Activated CD8-positive, alpha-beta T cell treated with anti-CD3 and anti-CD28 coated beads, Interleukin-2, amount 10 ng/mL, durations not matched to agents 7 days and 5 days (primary cell): ENCODE data around the gene IMPA2. TPM values are rescaled to one million over a fixed set of nuclear protein-coding genes. Genes with fewer than 3 reads are reported as not detected.
"Not testable (repeated sequence)": the region's sequence is repeated elsewhere in the genome, so short reads cannot be mapped to it uniquely, and the experiment has no call there.

Experiments used
- ATAC-seq: fragments of 150-1000 bp; cut with Tn5 transposase; one replicate; pipeline ENCODE4 v1.10.0; 2021; ENCODE audit warnings: moderate library complexity
- CTCF ChIA-PET: fragments of 350-600 bp; sonication (Branson Sonifier 250); formaldehyde crosslinking; loops from one replicate; lab custom pipeline; 2021; ENCODE audit warnings: antibody characterized with exemption; lab: Charles Lee
- POLR2A ChIA-PET: fragments of 350-600 bp; sonication (Branson Sonifier 250); formaldehyde crosslinking; loops from one replicate; lab custom pipeline; 2021; ENCODE audit warnings: antibody characterized with exemption; lab: Charles Lee
- DNase-seq: peaks from one replicate; pipeline ENCODE4 v3.0.0-alpha.2; 2020
- H3K27ac Mint-ChIP-seq: one replicate; pipeline ENCODE4 v1.8.0; 2021; ENCODE audit warnings: mild to moderate bottlenecking, mixed read lengths
- H3K27me3 Mint-ChIP-seq: one replicate; pipeline ENCODE4 v1.8.0; 2021; ENCODE audit warnings: low read depth, mixed read lengths
- H3K36me3 Mint-ChIP-seq: one replicate; pipeline ENCODE4 v1.8.0; 2021; ENCODE audit warnings: low read depth, mixed read lengths
- H3K4me1 Mint-ChIP-seq: one replicate; pipeline ENCODE4 v1.8.0; 2021; ENCODE audit warnings: low read depth, mixed read lengths
- H3K4me3 Mint-ChIP-seq: one replicate; pipeline ENCODE4 v1.8.0; 2021; ENCODE audit warnings: mild to moderate bottlenecking, mixed read lengths
- H3K9me3 Mint-ChIP-seq: one replicate; pipeline ENCODE4 v1.8.0; 2022; ENCODE audit warnings: mixed read lengths; ENCODE audit not compliant: insufficient read depth
- total RNA-seq, 2 experiments: library from RNA; stranded (reverse); gene quantifications; one replicate each; pipeline ENCODE4 v1.2.3, GENCODE V29; 2021

IMPA2 gene
- 10 to 100 TPM; 21.1 to 22.3 TPM for total RNA-seq

GRCh38 chr18:11981192-11981542, at the start of gene IMPA2:
IMPA2 (plus strand) TSS chr18:11981507; CDS start chr18:11981670, 163 bp downstream.
- no peaks in the 10 kb centered on the region for H3K36me3 Mint-ChIP-seq

GRCh38 chr18:11932393-11932792, 48.9 kb upstream of the IMPA2 start:
- Mint-ChIP-seq H3K27ac (no peak overlapping the region), H3K4me3 (no peak overlapping the region), H3K9me3 (no peaks in the 10 kb centered on the region), H3K4me1 (no peaks in the 10 kb centered on the region), H3K27me3 (no peaks in the 10 kb centered on the region), H3K36me3 (no peaks in the 10 kb centered on the region)
- ATAC-seq = no peak
- no peak for DNase-seq
- ChIA-PET CTCF (interaction anchor here (10.8 kb wide), 1 partner anchor 62 kb away, joined by 282 read pairs; no protein-coding TSS in a partner anchor), POLR2A (no interaction called here)

More at GRCh38 chr18:11981192-11981542, at the start of gene IMPA2:
- H3K27ac Mint-ChIP-seq = peak within 1 kb of the TSS; percentile 78
- H3K4me3 Mint-ChIP-seq = peak within 1 kb of the TSS; percentile 87
- ATAC-seq (no peak), DNase-seq (no peak)
- H3K9me3 Mint-ChIP-seq = no peaks in the 10 kb centered on the region
- POLR2A ChIA-PET = interaction anchor here (1.4 to 2.4 kb wide), 3 partner anchors 10 to 72 kb away, joined by 4 to 10 read pairs (median 6); no protein-coding TSS in a partner anchor
- H3K27me3 Mint-ChIP-seq = peaks cover 3% of the 10 kb centered on the region
- peaks cover 17% of the 10 kb centered on the region for H3K4me1 Mint-ChIP-seq
- CTCF ChIA-PET = interaction anchor here (1.3 to 4.6 kb wide), 3 partner anchors 14 to 43 kb away, joined by 4 to 36 read pairs (median 29); no protein-coding TSS in a partner anchor

GRCh38 chr18:11937874-11938478, 43.3 kb upstream of the IMPA2 start:
- Mint-ChIP-seq H3K36me3 (no peaks in the 10 kb centered on the region), H3K27me3 (no peaks in the 10 kb centered on the region), H3K27ac (no peak overlapping the region), H3K4me3 (no peak overlapping the region), H3K4me1 (no peaks in the 10 kb centered on the region), H3K9me3 (no peaks in the 10 kb centered on the region)
- ChIA-PET CTCF (interaction anchor here (0.6 to 10.8 kb wide), 36 partner anchors 8 to 300 kb away, joined by 3 to 282 read pairs (median 4); partner anchors contain the start of genes IMPA2 and MPPE1), POLR2A (interaction anchor here (0.9 to 1.5 kb wide), 2 partner anchors 58 to 100 kb away, joined by 3 to 5 read pairs; no protein-coding TSS in a partner anchor)
- ATAC-seq (peak; percentile 69), DNase-seq (peak; percentile 82)

GRCh38 chr18:11940956-11941355, 40.4 kb upstream of the IMPA2 start:
- Mint-ChIP-seq H3K36me3 (no peaks in the 10 kb centered on the region), H3K4me3 (no peak overlapping the region), H3K27ac (no peak overlapping the region), H3K27me3 (no peaks in the 10 kb centered on the region), H3K4me1 (peaks cover 5% of the 10 kb centered on the region), H3K9me3 (no peaks in the 10 kb centered on the region)
- ATAC-seq (no peak), DNase-seq (no peak)
- POLR2A ChIA-PET = no interaction called here
- CTCF ChIA-PET = interaction anchor here (2.0 to 10.8 kb wide), 2 partner anchors 53 to 98 kb away, joined by 10 to 282 read pairs; no protein-coding TSS in a partner anchor

- ChIA-PET POLR2A (no interaction called here), CTCF (interaction anchor here (1.0 kb wide), 1 partner anchor 51 kb away, joined by 3 read pairs; no protein-coding TSS in a partner anchor)
- no peaks in the 10 kb centered on the region for H3K9me3 Mint-ChIP-seq
- no peak overlapping the region for H3K27ac Mint-ChIP-seq
- DNase-seq = no peak
- no peaks in the 10 kb centered on the region for H3K27me3 Mint-ChIP-seq
- no peak for ATAC-seq
- peaks cover 18% of the 10 kb centered on the region for H3K4me1 Mint-ChIP-seq
- H3K4me3 Mint-ChIP-seq = no peak overlapping the region
- H3K36me3 Mint-ChIP-seq = no peaks in the 10 kb centered on the region
These were observed 37.8 kb upstream of the IMPA2 start for GRCh38 chr18:11943551-11943950.

- no peak overlapping the region for H3K27ac Mint-ChIP-seq
- no peaks in the 10 kb centered on the region for H3K9me3 Mint-ChIP-seq
- CTCF ChIA-PET = interaction anchor here (1.0 to 4.1 kb wide), 2 partner anchors 51 to 94 kb away, joined by 3 to 20 read pairs; no protein-coding TSS in a partner anchor
- DNase-seq (no peak), ATAC-seq (no peak)
- POLR2A ChIA-PET = no interaction called here
- no peak overlapping the region for H3K4me3 Mint-ChIP-seq
- no peaks in the 10 kb centered on the region for H3K27me3 Mint-ChIP-seq
- peaks cover 18% of the 10 kb centered on the region for H3K4me1 Mint-ChIP-seq
- H3K36me3 Mint-ChIP-seq = no peaks in the 10 kb centered on the region
These were observed 37.1 kb upstream of the IMPA2 start for GRCh38 chr18:11944252-11944651.

- Mint-ChIP-seq H3K4me1 (peaks cover 18% of the 10 kb centered on the region), H3K9me3 (no peaks in the 10 kb centered on the region), H3K27ac (no peak overlapping the region), H3K27me3 (no peaks in the 10 kb centered on the region), H3K4me3 (no peak overlapping the region), H3K36me3 (no peaks in the 10 kb centered on the region)
- ATAC-seq (no peak), DNase-seq (no peak)
- ChIA-PET POLR2A (no interaction called here), CTCF (interaction anchor here (1.1 to 7.6 kb wide), 4 partner anchors 7 to 93 kb away, joined by 3 to 55 read pairs (median 12); no protein-coding TSS in a partner anchor)
These were observed 36.5 kb upstream of the IMPA2 start for GRCh38 chr18:11944786-11945185.

GRCh38 chr18:11945834-11946659, 35.3 kb upstream of the IMPA2 start:
- H3K27ac Mint-ChIP-seq, DNase-seq, POLR2A ChIA-PET, ATAC-seq, H3K27me3 Mint-ChIP-seq, H3K9me3 Mint-ChIP-seq, H3K36me3 Mint-ChIP-seq: not testable (repeated sequence)
- Mint-ChIP-seq H3K4me3 (peak overlapping the region; percentile 45), H3K4me1 (peaks cover 18% of the 10 kb centered on the region)
- CTCF ChIA-PET = interaction anchor here (1.0 to 7.6 kb wide), 6 partner anchors 8 to 92 kb away, joined by 3 to 55 read pairs (median 6); no protein-coding TSS in a partner anchor

GRCh38 chr18:11946756-11947155, 34.6 kb upstream of the IMPA2 start:
- ChIA-PET POLR2A (interaction anchor here (1.8 kb wide), 1 partner anchor 35 kb away, joined by 10 read pairs; the partner anchor contains the start of gene IMPA2), CTCF (interaction anchor here (1.8 to 7.6 kb wide), 3 partner anchors 9 to 91 kb away, joined by 8 to 55 read pairs (median 20); no protein-coding TSS in a partner anchor)
- no peaks in the 10 kb centered on the region for H3K27me3 Mint-ChIP-seq
- peak overlapping the region; percentile 57 for H3K27ac Mint-ChIP-seq
- DNase-seq = no peak
- no peaks in the 10 kb centered on the region for H3K9me3 Mint-ChIP-seq
- ATAC-seq = no peak
- H3K4me3 Mint-ChIP-seq = peak overlapping the region; percentile 45
- H3K36me3 Mint-ChIP-seq = no peaks in the 10 kb centered on the region
- peaks cover 18% of the 10 kb centered on the region for H3K4me1 Mint-ChIP-seq

- ATAC-seq = peak; percentile 84
- Mint-ChIP-seq H3K4me3 (peak overlapping the region; percentile 59), H3K27me3 (no peaks in the 10 kb centered on the region), H3K9me3 (no peaks in the 10 kb centered on the region), H3K4me1 (peaks cover 18% of the 10 kb centered on the region), H3K27ac (peak overlapping the region; percentile 28), H3K36me3 (no peaks in the 10 kb centered on the region)
- ChIA-PET POLR2A (interaction anchor here (1.8 kb wide), 1 partner anchor 34 kb away, joined by 10 read pairs; the partner anchor contains the start of gene IMPA2), CTCF (interaction anchor here (1.8 to 7.6 kb wide), 4 partner anchors 10 to 91 kb away, joined by 8 to 55 read pairs (median 18); no protein-coding TSS in a partner anchor)
- peak; percentile 70 for DNase-seq
These were observed 33.8 kb upstream of the IMPA2 start for GRCh38 chr18:11947214-11948191.
